OCI-LY3 (cell line): ENCODE results near the gene BPGM.

Experiments
- CTCF ChIP-seq: fragments of 200-600, 300-600 bp; sonication (generic); IDR thresholded peaks from 2 replicates; pipeline ENCODE4 v1.5.1; 2014; ENCODE audit warnings: antibody characterized with exemption, low read length, low read depth
- EZH2phosphoT487 ChIP-seq: fragments of 200-600 bp; shearing (Covaris generic); IDR thresholded peaks from 2 replicates; pipeline ENCODE4 v1.6.1; 2018; ENCODE audit warnings: antibody characterized with exemption, mixed run types, low read depth

GRCh38 chr7:134693256-134693655 is 46.6 kb downstream of the BPGM start:
- TF ChIP-seq CTCF (no peak), EZH2phosphoT487 (no peak)
